Aorta (tissue), 5 donors: ENCODE data around the gene TACO1. TPM values are rescaled to one million over a fixed set of nuclear protein-coding genes. Genes with fewer than 3 reads are reported as not detected.

Source experiments
- ATAC-seq: fragments of 200-7000 bp; cut with Tn5 transposase; one replicate; pipeline ENCODE4 v1.9.1; 2022; ENCODE audit warnings: moderate library complexity; ENCODE audit not compliant: low FRiP score
- DNase-seq, 2 donors: peaks; one replicate each; pipeline ENCODE4 v3.0.0-alpha.2; 2020
- H3K27ac ChIP-seq, 2 donors: one replicate each; pipeline ENCODE4 v1.5.1; 2013; ENCODE audit warnings: low read length in 2 of 2, mild to moderate bottlenecking in 2 of 2, moderate library complexity in 2 of 2, control low read depth in 1 of 2, inconsistent platforms in 1 of 2, low read depth in 1 of 2
- H3K27me3 ChIP-seq, 2 donors: one replicate each; pipeline ENCODE4 v1.6.1; 2013; ENCODE audit warnings: control low read depth in 1 of 2, low read length in 1 of 2, mild to moderate bottlenecking in 1 of 2, moderate library complexity in 1 of 2; ENCODE audit not compliant: insufficient read depth in 2 of 2, control insufficient read depth in 1 of 2
- H3K36me3 ChIP-seq, 2 donors: one replicate each; pipeline ENCODE4 v1.6.1; 2013; ENCODE audit warnings: control low read depth in 1 of 2, low read length in 1 of 2, mild to moderate bottlenecking in 1 of 2; ENCODE audit not compliant: insufficient read depth in 2 of 2, control insufficient read depth in 1 of 2
- H3K4me1 ChIP-seq, 2 donors: one replicate each; pipeline ENCODE4 v1.6.1; 2013; ENCODE audit warnings: low read length in 2 of 2, control low read depth in 1 of 2, mild to moderate bottlenecking in 1 of 2, moderate library complexity in 1 of 2; ENCODE audit not compliant: insufficient read depth in 2 of 2, control insufficient read depth in 1 of 2
- H3K4me3 ChIP-seq, 2 donors: one replicate each; pipeline ENCODE4 v1.5.1; 2013; ENCODE audit warnings: low read length in 2 of 2, control low read depth in 1 of 2, mild to moderate bottlenecking in 1 of 2
- H3K9me3 ChIP-seq: one replicate; pipeline ENCODE4 v1.6.1; 2013; ENCODE audit warnings: mild to moderate bottlenecking, low read length; ENCODE audit not compliant: control insufficient read depth
- WGBS, 2 donors: extraction: QIAGEN DNeasy Blood & Tissue Kit; methylation state at CpG; one replicate each; pipeline ENCODE4 v1.1.7; 2013; 5-methylcytosine and 5-hydroxymethylcytosine counted together
- intact Hi-C, 2 donors: fragments of 100-400 bp; cut with DNase I; formaldehyde crosslinking; loops; one replicate each; pipeline versions ENCODE4 v1.14.2 to v1.15.0; 2022
- polyA plus RNA-seq, 2 donors: library from polyadenylated mRNA; stranded (reverse); fragments of 200-250 nt; gene quantifications; one replicate each; pipeline ENCODE4 v1.2.3, GENCODE V29; 2013
- total RNA-seq, 2 donors: library from RNA; stranded (reverse); fragmentation: NEBNext Ultra II Directional; extraction: Animal tissue kit (Norgen Biotek cat#: 25700); gene quantifications; one replicate each; pipeline ENCODE4 v1.2.1, GENCODE V29; 2021
- donor health status: healthy with polysubstance abuse.
- donor health status: Bipolar disorder and iron deficiency.
- donor health status: DM: no; HTN: no; CAD: no.
- donor health status: DM: no; HTN: no; CAD: no.
- donor health status: DM: yes; HTN: yes; CAD: no.

TACO1 gene
- total and polyA plus RNA-seq, 4 donors: 10.8 to 17.5 (median 12.0) TPM

DNA sequence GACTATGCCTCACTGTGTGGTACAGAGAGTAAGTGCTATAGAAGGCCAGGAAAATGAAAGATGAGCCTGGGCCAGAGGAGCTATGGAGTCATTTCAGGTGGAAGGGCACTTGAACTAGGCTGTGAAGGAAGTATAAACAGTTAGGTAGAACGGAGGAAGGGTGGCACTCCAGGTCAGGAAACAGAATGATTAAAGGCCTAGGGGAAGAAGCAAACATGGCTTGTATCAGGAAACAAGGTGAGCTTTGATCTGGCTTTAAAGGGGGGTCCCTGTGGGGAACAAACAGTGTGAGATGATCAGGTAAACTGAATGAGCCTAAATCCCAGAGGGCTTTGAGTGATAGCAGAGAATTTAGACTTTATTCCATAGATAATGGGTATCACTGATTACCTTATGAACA, 38.4 kb downstream of the TACO1 start:
- DNase-seq: no peak
- Histone ChIP-seq H3K36me3 (peaks cover 7 to 8% of the 10 kb centered on the region in 2 donors), H3K4me1 (no peaks in the 10 kb centered on the region), H3K4me3 (no peak overlapping the region), H3K27ac (no peak overlapping the region), H3K27me3 (no peaks in the 10 kb centered on the region), H3K9me3 (no peaks in the 10 kb centered on the region)
- WGBS, 2 donors: 33 to 60% methylated on average over 1 of the region's 1 CpG
- ATAC-seq: no peak
- intact Hi-C loops: no loop called here

DNA sequence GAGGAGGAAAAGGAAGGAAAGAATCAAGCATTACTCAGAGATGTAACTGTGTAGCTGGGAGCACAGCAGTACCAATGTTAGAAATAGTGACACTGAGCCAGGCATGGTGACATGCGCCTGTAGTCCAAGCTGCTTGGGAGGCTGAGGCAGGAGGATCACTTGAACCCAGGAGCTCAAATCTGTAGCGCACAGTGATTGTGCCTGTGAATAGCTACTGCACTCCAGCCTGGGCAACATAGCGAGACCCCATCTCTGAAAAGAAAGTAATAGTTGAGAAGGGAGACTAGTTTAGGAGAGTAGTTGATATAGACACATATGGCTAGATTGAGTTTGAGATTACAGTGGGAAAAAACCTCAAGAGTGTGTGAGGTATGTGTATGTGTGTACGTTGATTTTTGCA, 39.3 kb downstream of the TACO1 start:
- Histone ChIP-seq H3K4me1 (no peaks in the 10 kb centered on the region), H3K36me3 (peaks cover 0 to 5% of the 10 kb centered on the region in 2 donors), H3K9me3 (no peaks in the 10 kb centered on the region), H3K27me3 (no peaks in the 10 kb centered on the region), H3K27ac (no peak overlapping the region), H3K4me3 (no peak overlapping the region)
- DNase-seq (no peak), ATAC-seq (no peak)
- 95 to 96% methylated on average over 4 of the region's 4 CpGs for WGBS, 2 donors
- intact Hi-C loops: no loop called here

DNA sequence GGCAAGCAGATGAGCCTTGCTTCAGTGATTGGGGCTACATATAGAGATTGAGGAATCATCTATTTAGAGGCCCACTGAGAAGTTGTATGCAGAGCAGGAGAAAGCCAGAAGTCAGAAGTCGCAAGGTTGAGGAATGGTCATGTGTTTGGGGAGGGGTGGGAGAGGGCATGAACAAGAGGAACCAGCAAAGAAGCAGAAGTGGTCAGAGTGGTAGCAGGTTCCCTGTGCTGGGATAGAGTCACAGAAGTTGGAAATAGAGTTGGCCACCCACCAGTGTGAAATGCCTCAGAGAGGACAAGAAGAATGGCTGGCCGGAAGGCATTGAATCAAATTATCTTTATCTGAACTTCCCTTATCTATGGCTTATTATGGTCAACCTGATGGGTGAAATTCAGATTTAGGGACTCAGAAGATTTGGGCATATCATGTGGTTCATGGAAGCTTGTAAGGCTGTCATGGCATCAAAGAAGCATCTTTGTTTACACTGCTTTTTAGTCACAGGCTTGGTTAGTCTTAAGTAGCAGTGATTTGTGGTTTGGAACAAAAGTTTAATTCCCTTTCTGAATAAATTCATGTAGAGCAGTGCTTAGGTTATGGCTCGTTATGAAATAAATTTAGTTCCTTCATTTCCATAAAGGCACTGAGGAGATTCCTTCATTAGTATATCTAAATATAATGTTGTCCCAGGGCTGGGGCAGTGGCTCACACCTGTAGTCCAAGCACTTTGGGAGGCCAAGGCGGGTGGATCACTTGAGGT, 41.2 kb downstream of the TACO1 start:
- Histone ChIP-seq H3K36me3 (peaks cover 1 to 3% of the 10 kb centered on the region in 2 donors), H3K4me3 (no peak overlapping the region), H3K27ac (no peak overlapping the region), H3K4me1 (peaks cover 2 to 3% of the 10 kb centered on the region in 2 donors), H3K9me3 (no peaks in the 10 kb centered on the region), H3K27me3 (no peaks in the 10 kb centered on the region)
- 91 to 93% methylated on average over 4 of the region's 4 CpGs for WGBS, 2 donors
- intact Hi-C loops: no loop called here
- peak; percentile 66 for ATAC-seq
- peak in 1 of 2 donors; percentile 73 for DNase-seq

DNA sequence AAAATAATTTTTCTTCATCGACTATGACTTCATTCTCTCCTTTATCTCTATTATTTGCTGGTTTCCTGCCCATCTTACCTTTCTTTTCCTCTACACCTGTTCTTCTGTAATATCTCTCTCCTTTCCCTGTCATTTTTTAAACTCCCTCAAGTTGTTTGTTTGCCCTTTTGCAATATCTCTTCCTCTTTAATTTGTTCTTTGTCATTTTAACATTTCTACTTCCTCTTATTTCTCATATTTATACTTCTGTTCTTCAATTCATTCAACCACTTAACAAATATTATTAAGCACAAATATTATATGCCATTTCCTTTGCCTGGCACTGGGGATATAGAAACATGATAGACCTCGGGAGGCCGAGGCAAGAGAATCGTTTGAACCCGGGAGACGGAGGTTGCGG, 44.2 kb downstream of the TACO1 start:
- DNase-seq (no peak), ATAC-seq (no peak)
- Histone ChIP-seq H3K9me3 (no peaks in the 10 kb centered on the region), H3K27ac (no peak overlapping the region), H3K4me3 (no peak overlapping the region), H3K36me3 (peaks cover 4 to 7% of the 10 kb centered on the region in 2 donors), H3K27me3 (no peaks in the 10 kb centered on the region), H3K4me1 (peaks cover 2 to 3% of the 10 kb centered on the region in 2 donors)
- WGBS, 2 donors: 94 to 95% methylated on average over 7 of the region's 7 CpGs
- intact Hi-C loops: no loop called here

DNA sequence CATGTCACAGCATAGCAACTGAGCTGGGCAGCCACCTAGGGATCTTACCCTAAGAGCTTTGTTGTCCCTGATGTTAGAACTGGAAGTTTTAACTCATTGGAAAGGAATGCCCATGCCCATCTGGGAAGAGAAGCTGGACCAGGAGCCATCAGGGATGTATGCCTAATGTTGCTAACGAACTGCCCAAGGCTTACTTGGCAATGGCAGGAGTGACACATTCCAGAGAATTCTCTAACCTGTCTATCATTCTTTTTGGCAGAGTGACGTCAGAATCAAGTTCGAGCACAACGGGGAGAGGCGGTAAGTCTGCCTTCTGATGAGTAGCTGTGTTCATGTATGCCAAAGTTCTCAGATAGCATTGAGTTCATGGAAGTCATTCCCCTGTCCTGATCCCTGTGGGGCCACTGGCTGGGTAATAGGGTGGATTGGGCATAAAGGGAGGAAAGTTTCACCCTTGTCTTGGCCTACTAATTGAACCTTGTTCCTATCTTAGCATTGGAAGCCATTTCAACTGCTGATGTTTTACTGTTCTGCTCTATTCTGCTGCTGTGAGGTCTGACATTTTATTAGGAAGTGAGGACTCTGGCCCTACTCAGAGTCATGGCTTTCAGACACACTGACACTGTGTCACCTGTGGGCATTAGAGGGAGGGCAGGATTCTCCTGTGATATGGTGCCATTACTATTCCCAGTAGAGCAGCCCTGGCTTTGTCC, 45.2 kb downstream of the TACO1 start:
- ATAC-seq (no peak), DNase-seq (no peak)
- no peaks in the 10 kb centered on the region for H3K27me3 ChIP-seq
- intact Hi-C loops: no loop called here
- H3K9me3 ChIP-seq: no peaks in the 10 kb centered on the region
- peak overlapping the region in 1 of 2 donors; percentile 6 for H3K27ac ChIP-seq
- H3K36me3 ChIP-seq: peaks cover 2 to 7% of the 10 kb centered on the region in 2 donors
- peaks cover 2 to 3% of the 10 kb centered on the region in 2 donors for H3K4me1 ChIP-seq
- 32 to 42% methylated on average over 5 of the region's 5 CpGs for WGBS, 2 donors
- H3K4me3 ChIP-seq: no peak overlapping the region

DNA sequence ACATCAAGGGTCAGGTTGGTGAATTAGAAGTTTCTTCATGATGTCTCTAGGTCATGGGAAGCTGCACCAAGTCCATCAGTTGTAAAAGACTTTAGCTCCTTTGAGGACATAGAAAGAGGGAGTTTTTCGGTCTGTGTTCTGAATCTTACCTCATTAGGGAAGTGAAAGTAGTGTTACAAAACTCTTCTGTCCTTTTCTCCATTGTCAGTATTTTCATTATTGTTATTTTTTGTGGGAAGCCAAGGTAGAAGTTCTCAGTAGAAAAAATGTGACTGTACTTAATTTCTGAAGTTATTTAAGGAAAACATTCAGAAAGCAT, 45.8 kb downstream of the TACO1 start:
- Histone ChIP-seq H3K27ac (peak overlapping the region in 1 of 2 donors; percentile 6), H3K4me1 (peaks cover 2 to 3% of the 10 kb centered on the region in 2 donors), H3K27me3 (no peaks in the 10 kb centered on the region), H3K9me3 (no peaks in the 10 kb centered on the region), H3K4me3 (no peak overlapping the region), H3K36me3 (peaks cover 2 to 7% of the 10 kb centered on the region in 2 donors)
- intact Hi-C loops: no loop called here
- DNase-seq: no peak
- 91 to 98% methylated on average over 1 of the region's 1 CpG for WGBS, 2 donors
- no peak for ATAC-seq

DNA sequence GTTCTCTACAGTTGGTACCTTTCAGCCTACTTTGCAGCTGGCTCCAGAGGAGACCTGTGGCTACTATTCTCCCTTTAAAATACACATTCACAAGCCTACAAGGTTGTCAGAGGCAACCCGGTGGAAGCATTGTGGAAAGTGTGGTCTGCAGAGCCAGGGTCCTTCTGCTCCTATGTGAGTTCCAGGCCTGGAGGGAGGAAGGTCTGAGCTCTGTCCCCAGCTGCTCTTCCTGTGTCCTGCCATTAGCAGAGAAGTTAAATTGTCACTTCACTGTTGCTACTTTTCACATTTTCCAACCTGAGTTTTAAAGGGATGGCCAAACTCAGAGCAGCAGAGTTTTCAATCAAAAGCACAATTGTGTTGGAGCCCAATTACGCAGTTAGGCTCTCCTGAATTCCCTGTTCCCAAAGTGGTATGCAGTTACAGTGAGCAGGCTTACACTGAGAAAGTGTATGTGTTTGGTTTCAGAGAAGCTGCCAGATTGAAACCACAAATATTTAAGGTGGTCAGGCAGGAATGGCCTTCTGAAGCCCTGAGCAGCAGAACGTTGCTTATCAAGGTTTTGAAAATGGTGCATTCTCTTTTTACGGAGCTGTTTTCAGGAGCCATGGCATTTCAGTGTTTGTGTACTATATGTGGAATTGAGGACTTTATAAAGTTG, 46.5 kb downstream of the TACO1 start:
- Histone ChIP-seq H3K36me3 (peaks cover 2 to 7% of the 10 kb centered on the region in 2 donors), H3K9me3 (no peaks in the 10 kb centered on the region), H3K27ac (peak overlapping the region in 1 of 2 donors; percentile 10), H3K4me1 (peaks cover 2 to 3% of the 10 kb centered on the region in 2 donors), H3K27me3 (no peaks in the 10 kb centered on the region), H3K4me3 (no peak overlapping the region)
- ATAC-seq (no peak), DNase-seq (no peak)
- intact Hi-C loops: no loop called here
- WGBS, 2 donors: 71 to 73% methylated on average over 4 of the region's 4 CpGs

DNA sequence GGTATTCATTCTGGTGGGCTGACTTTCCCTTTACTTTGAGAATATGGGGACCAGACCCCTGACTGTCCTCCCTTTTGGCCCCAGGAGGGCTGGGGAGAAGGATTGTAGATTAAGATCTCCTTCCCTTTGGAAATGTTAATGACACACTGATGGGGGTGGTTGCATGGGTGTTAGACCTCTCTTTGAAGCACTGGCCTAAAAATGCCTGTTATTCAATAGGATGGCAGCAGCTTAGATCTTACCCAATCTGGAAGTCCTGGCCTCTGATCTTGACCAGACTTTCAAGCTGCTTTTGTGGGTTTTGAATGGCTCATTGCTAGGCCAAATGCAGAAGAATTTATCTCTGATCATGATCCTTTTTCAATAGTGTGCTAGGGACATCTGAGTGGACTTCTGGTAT, 47.2 kb downstream of the TACO1 start:
- H3K4me1 ChIP-seq: peaks cover 2 to 3% of the 10 kb centered on the region in 2 donors
- peaks cover 2 to 14% of the 10 kb centered on the region in 2 donors for H3K36me3 ChIP-seq
- ATAC-seq (no peak), DNase-seq (no peak)
- intact Hi-C loops: no loop called here
- H3K27me3 ChIP-seq: no peaks in the 10 kb centered on the region
- no peak overlapping the region for H3K27ac ChIP-seq
- H3K4me3 ChIP-seq: no peak overlapping the region
- H3K9me3 ChIP-seq: no peaks in the 10 kb centered on the region
